H9 (cell line): ENCODE data around the gene HNRNPH2. TPM values are rescaled to one million over a fixed set of nuclear protein-coding genes. Genes with fewer than 3 reads are reported as not detected.

Source experiments
- DNase-seq: peaks from one replicate; pipeline ENCODE4 v3.0.0-alpha.2; 2017
- H2AFZ ChIP-seq: one replicate; pipeline ENCODE4 v1.6.1; 2013; ENCODE audit warnings: mild to moderate bottlenecking, low read length, control low read depth, moderate library complexity
- H2AK5ac ChIP-seq: 2 replicates; pipeline ENCODE4 v1.6.1; 2013; ENCODE audit warnings: low read length, control low read depth, mixed read lengths; ENCODE audit not compliant: insufficient read length
- H2BK120ac ChIP-seq: one replicate; pipeline ENCODE4 v1.6.1; 2013; ENCODE audit warnings: low read depth, mild to moderate bottlenecking, low read length, control low read depth, inconsistent platforms; ENCODE audit not compliant: poor library complexity, severe bottlenecking
- H2BK12ac ChIP-seq: 2 replicates; pipeline ENCODE4 v1.6.1; 2013; ENCODE audit warnings: low read length, control low read depth, mixed read lengths, low read depth; ENCODE audit not compliant: insufficient read length
- H2BK15ac ChIP-seq: 2 replicates; pipeline ENCODE4 v1.6.1; 2013; ENCODE audit warnings: low read depth, low read length, control low read depth
- H2BK20ac ChIP-seq: one replicate; pipeline ENCODE4 v1.6.1; 2013; ENCODE audit warnings: low read depth, mild to moderate bottlenecking, low read length, control low read depth, inconsistent platforms; ENCODE audit not compliant: poor library complexity, severe bottlenecking
- H2BK5ac ChIP-seq: 2 replicates; pipeline ENCODE4 v1.6.1; 2013; ENCODE audit warnings: low read length, control low read depth, mixed read lengths; ENCODE audit not compliant: insufficient read length
- H3K14ac ChIP-seq: 2 replicates; pipeline ENCODE4 v1.6.1; 2013; ENCODE audit warnings: low read length, control low read depth; ENCODE audit not compliant: insufficient read depth
- H3K18ac ChIP-seq: 2 replicates; pipeline ENCODE4 v1.6.1; 2013; ENCODE audit warnings: low read depth, mild to moderate bottlenecking, mixed read lengths, low read length, control low read depth; ENCODE audit not compliant: insufficient read length
- H3K23ac ChIP-seq: 2 replicates; pipeline ENCODE4 v1.6.1; 2013; ENCODE audit warnings: low read length, control low read depth, mixed read lengths, low read depth; ENCODE audit not compliant: insufficient read length
- H3K23me2 ChIP-seq: 2 replicates; pipeline ENCODE4 v1.6.1; 2013; ENCODE audit warnings: low read depth, mild to moderate bottlenecking, mixed read lengths, low read length, control low read depth; ENCODE audit not compliant: insufficient read length, poor library complexity, severe bottlenecking
- H3K27ac ChIP-seq: 2 replicates; pipeline ENCODE4 v1.5.1; 2013; ENCODE audit warnings: low read length, control low read depth, mixed read lengths, low read depth; ENCODE audit not compliant: insufficient read length
- H3K27me3 ChIP-seq: 2 replicates; pipeline ENCODE4 v1.6.1; 2013; ENCODE audit warnings: low read length, control low read depth, inconsistent platforms; ENCODE audit not compliant: insufficient read depth
- H3K4ac ChIP-seq: 2 replicates; pipeline ENCODE4 v1.6.1; 2013; ENCODE audit warnings: low read depth, mild to moderate bottlenecking, control low read depth, inconsistent platforms, low read length, moderate library complexity
- H3K4me1 ChIP-seq: 2 replicates; pipeline ENCODE4 v1.6.1; 2013; ENCODE audit warnings: low read length, control low read depth, inconsistent platforms; ENCODE audit not compliant: insufficient read depth
- H3K4me2 ChIP-seq: 2 replicates; pipeline ENCODE4 v1.6.1; 2013; ENCODE audit warnings: low read length, control low read depth, mixed read lengths; ENCODE audit not compliant: insufficient read length, insufficient read depth
- H3K56ac ChIP-seq: 2 replicates; pipeline ENCODE4 v1.6.1; 2013; ENCODE audit warnings: low read depth, mild to moderate bottlenecking, mixed read lengths, low read length, control low read depth; ENCODE audit not compliant: insufficient read length
- H3K79me1 ChIP-seq: 2 replicates; pipeline ENCODE4 v1.6.1; 2013; ENCODE audit warnings: low read depth, mild to moderate bottlenecking, moderate library complexity, low read length, control low read depth, inconsistent platforms; ENCODE audit not compliant: insufficient read depth, poor library complexity, severe bottlenecking
- H3K79me2 ChIP-seq: 2 replicates; pipeline ENCODE4 v1.6.1; 2013; ENCODE audit warnings: low read length, control low read depth, inconsistent platforms; ENCODE audit not compliant: insufficient read depth
- H3K9ac ChIP-seq: 2 replicates; pipeline ENCODE4 v1.6.1; 2013; ENCODE audit warnings: low read length, control low read depth, mixed read lengths; ENCODE audit not compliant: insufficient read length; ENCODE audit errors: extremely low read depth
- H3K9me3 ChIP-seq: one replicate; pipeline ENCODE4 v1.6.1; 2013; ENCODE audit warnings: low read depth, low read length, inconsistent platforms; ENCODE audit not compliant: control insufficient read depth
- H3T11ph ChIP-seq: one replicate; pipeline ENCODE4 v1.6.1; 2013; ENCODE audit warnings: mild to moderate bottlenecking, low read length, control low read depth, inconsistent platforms
- H4K20me1 ChIP-seq: one replicate; pipeline ENCODE4 v1.6.1; 2013; ENCODE audit not compliant: control insufficient read depth, insufficient read length, insufficient read depth
- H4K5ac ChIP-seq: 2 replicates; pipeline ENCODE4 v1.6.1; 2013; ENCODE audit warnings: low read depth, mild to moderate bottlenecking, mixed read lengths, low read length, control low read depth; ENCODE audit not compliant: insufficient read length
- H4K8ac ChIP-seq: replicated peaks from 2 replicates; pipeline ENCODE4 v1.6.1; 2013; ENCODE audit warnings: low read length, control low read depth, mixed read lengths, low read depth; ENCODE audit not compliant: insufficient read length
- H4K91ac ChIP-seq: 2 replicates; pipeline ENCODE4 v1.6.1; 2013; ENCODE audit warnings: low read depth, mild to moderate bottlenecking, moderate library complexity, mixed read lengths, low read length, control low read depth; ENCODE audit not compliant: insufficient read length
- H3K27ac Mint-ChIP-seq, 3 experiments: 2 replicates in 2 of 3; 3 replicates in 1 of 3; pipeline ENCODE4 v1.8.0; 2020 to 2021; ENCODE audit warnings: mixed read lengths in 3 of 3, mild to moderate bottlenecking in 1 of 3, moderate library complexity in 1 of 3
- H3K27me3 Mint-ChIP-seq: 2 replicates; pipeline ENCODE4 v1.8.0; 2021; ENCODE audit warnings: low read depth, mild to moderate bottlenecking, moderate library complexity, mixed read lengths
- H3K36me3 Mint-ChIP-seq, 3 experiments: 2 replicates in 2 of 3; 3 replicates in 1 of 3; pipeline ENCODE4 v1.8.0; 2020 to 2021; ENCODE audit warnings: low read depth in 3 of 3, mixed read lengths in 3 of 3; ENCODE audit not compliant: insufficient read depth in 1 of 3
- H3K4me1 Mint-ChIP-seq, 2 experiments: 2 replicates each; pipeline ENCODE4 v1.8.0; 2020; ENCODE audit warnings: mixed read lengths in 2 of 2
- H3K4me3 Mint-ChIP-seq, 2 experiments: 2 replicates in 1 of 2; 3 replicates in 1 of 2; pipeline ENCODE4 v1.8.0; 2020 to 2021; ENCODE audit warnings: mild to moderate bottlenecking in 2 of 2, mixed read lengths in 2 of 2, moderate library complexity in 1 of 2
- H3K9me3 Mint-ChIP-seq, 2 experiments: 2 replicates in 1 of 2; 3 replicates in 1 of 2; pipeline ENCODE4 v1.8.0; 2020; ENCODE audit warnings: mild to moderate bottlenecking in 2 of 2, mixed read lengths in 2 of 2, moderate library complexity in 1 of 2
- CTCF ChIP-seq: fragments of 200-600 bp; sonication (generic); conservative IDR thresholded peaks from 3 replicates; pipeline ENCODE4 v1.8.0; 2021; ENCODE audit warnings: antibody characterized with exemption, mild to moderate bottlenecking
- WGBS: extraction: QIAGEN DNeasy Blood & Tissue Kit; methylation state at CpG from one replicate; pipeline ENCODE4 v1.1.7; 2013; ENCODE audit warnings: missing lambda C conversion rate, low lambda C conversion rate, mixed read lengths; ENCODE audit not compliant: insufficient read length; ENCODE audit errors: extremely low coverage; 5-methylcytosine and 5-hydroxymethylcytosine counted together
- total RNA-seq: library from RNA; stranded (reverse); gene quantifications from 2 replicates; pipeline ENCODE4 v1.2.1, GENCODE V29; 2021

The HNRNPH2 gene
- total RNA-seq, 1 experiment from 2014 or later, result 60.2 TPM

- H2BK120ac ChIP-seq, result no peak overlapping the region
- no peak overlapping the region for H2BK20ac ChIP-seq
- H3K4me3 Mint-ChIP-seq, result no peak overlapping the region
- no peak overlapping the region for H4K91ac ChIP-seq
- H4K5ac ChIP-seq, result no peak overlapping the region
- H3K27ac Mint-ChIP-seq, result no peak overlapping the region
- no peaks in the 10 kb centered on the region for H3K79me1 ChIP-seq
- no peaks in the 10 kb centered on the region for H3K4me1 ChIP-seq
- H2BK5ac ChIP-seq, result no peak overlapping the region
- H2AK5ac ChIP-seq, result no peak overlapping the region
- H3K9me3 Mint-ChIP-seq, result peaks cover 46 to 61% of the 10 kb centered on the region in 2 experiments
- no peak overlapping the region for H3K18ac ChIP-seq
- H3K4ac ChIP-seq, result no peak overlapping the region
- no peak for TF ChIP-seq CTCF
- no peaks in the 10 kb centered on the region for H3K23me2 ChIP-seq
- H4K8ac ChIP-seq, result no peak overlapping the region
- no peak overlapping the region for H2BK12ac ChIP-seq
- no peak overlapping the region for H3K9ac ChIP-seq
- H3K9me3 ChIP-seq, result peaks cover 50% of the 10 kb centered on the region
- no peak overlapping the region for H3K4me2 ChIP-seq
- H3K23ac ChIP-seq, result no peak overlapping the region
- no peak overlapping the region for H3K27ac ChIP-seq
- H4K20me1 ChIP-seq, result no peaks in the 10 kb centered on the region
- DNase-seq, result no peak
- no peak overlapping the region for H2AFZ ChIP-seq
- no peaks in the 10 kb centered on the region for H3K79me2 ChIP-seq
- H3K4me1 Mint-ChIP-seq, result no peaks in the 10 kb centered on the region
- H3K14ac ChIP-seq, result no peak overlapping the region
- H3K56ac ChIP-seq, result no peak overlapping the region
- peaks cover 9% of the 10 kb centered on the region for H3K27me3 Mint-ChIP-seq
- H3T11ph ChIP-seq, result no peak overlapping the region
- WGBS, result no CpG with 5 or more reads among the region's 3 CpGs
- no peak overlapping the region for H2BK15ac ChIP-seq
- no peaks in the 10 kb centered on the region for H3K27me3 ChIP-seq
- 0 out of 7 replicates have a peak, but pooled peaks cover 0 to 1% (median 0%) of the 10 kb centered on the region in 3 experiments for H3K36me3 Mint-ChIP-seq
These were observed 37.0 kb upstream of the HNRNPH2 start for GRCh38 chrX:101370888-101371504.
